Upper lobe of left lung (tissue), 4 donors: Measurements from ENCODE around the gene PLA2G4A.

ENCODE experiments used
- EP300 ChIP-seq, 4 donors: sonication (generic); formaldehyde crosslinking; IDR thresholded peaks; one replicate each; pipeline ENCODE4 v1.5.1; 2017; ENCODE audit warnings: antibody characterized with exemption in 4 of 4, control low read depth in 2 of 4
- POLR2A ChIP-seq, 4 donors: fragments of 450-650 bp; IDR thresholded peaks; one replicate each; pipeline ENCODE4 v1.5.1; 2016 to 2017; ENCODE audit warnings: antibody characterized with exemption in 4 of 4, mild to moderate bottlenecking in 2 of 4
- POLR2AphosphoS5 ChIP-seq, 2 donors: sonication (generic); formaldehyde crosslinking; IDR thresholded peaks; one replicate each; pipeline ENCODE4 v1.5.1; 2017; ENCODE audit warnings: antibody characterized with exemption in 2 of 2
- TF ChIP-seq, protein P1 (sequence below), 6 experiments: fragments of 450-650 bp in 4 of 6; fragments of 200-600 bp in 2 of 6; sonication (generic) in 2 of 6; IDR thresholded peaks; one replicate each; pipeline ENCODE4 v1.5.1; 2016 to 2019; ENCODE audit warnings: antibody characterized with exemption in 6 of 6

DNA sequence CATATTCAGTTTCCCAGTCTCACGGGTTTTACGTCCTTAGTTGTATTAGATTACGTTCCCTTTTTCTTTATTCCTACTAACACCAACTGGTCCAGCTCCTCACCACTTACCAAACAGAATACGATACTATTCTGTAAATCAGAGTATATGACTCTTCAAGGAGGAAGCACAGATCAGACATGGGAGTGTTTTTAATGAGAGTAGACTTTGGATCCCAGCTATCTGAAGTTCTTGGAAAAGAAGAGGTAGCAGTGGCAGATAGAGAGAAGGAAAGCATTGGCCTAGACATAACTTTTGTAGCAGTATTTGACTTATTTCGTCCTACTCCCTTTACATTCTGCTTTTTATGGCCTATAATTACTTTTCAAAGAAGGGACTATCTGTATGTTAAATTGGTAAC is 24.1 kb upstream of the PLA2G4A start:
- TF ChIP-seq, protein P1, sequence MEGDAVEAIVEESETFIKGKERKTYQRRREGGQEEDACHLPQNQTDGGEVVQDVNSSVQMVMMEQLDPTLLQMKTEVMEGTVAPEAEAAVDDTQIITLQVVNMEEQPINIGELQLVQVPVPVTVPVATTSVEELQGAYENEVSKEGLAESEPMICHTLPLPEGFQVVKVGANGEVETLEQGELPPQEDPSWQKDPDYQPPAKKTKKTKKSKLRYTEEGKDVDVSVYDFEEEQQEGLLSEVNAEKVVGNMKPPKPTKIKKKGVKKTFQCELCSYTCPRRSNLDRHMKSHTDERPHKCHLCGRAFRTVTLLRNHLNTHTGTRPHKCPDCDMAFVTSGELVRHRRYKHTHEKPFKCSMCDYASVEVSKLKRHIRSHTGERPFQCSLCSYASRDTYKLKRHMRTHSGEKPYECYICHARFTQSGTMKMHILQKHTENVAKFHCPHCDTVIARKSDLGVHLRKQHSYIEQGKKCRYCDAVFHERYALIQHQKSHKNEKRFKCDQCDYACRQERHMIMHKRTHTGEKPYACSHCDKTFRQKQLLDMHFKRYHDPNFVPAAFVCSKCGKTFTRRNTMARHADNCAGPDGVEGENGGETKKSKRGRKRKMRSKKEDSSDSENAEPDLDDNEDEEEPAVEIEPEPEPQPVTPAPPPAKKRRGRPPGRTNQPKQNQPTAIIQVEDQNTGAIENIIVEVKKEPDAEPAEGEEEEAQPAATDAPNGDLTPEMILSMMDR (IDR thresholded peaks at IDR 0.05) = no peak
- TF ChIP-seq POLR2AphosphoS5 (IDR thresholded peaks at IDR 0.05) (no peak), POLR2A (IDR thresholded peaks at IDR 0.05) (no peak), EP300 (IDR thresholded peaks at IDR 0.05) (no peak)
